ENCODE results near the gene GNG12. TPM values are rescaled to one million over a fixed set of nuclear protein-coding genes. Genes with fewer than 3 reads are reported as not detected.
A peak's percentile ranks its signal among the peaks of the same experiment; 100 is the strongest.
"Not testable (repeated sequence)": the region's sequence is repeated elsewhere in the genome, so short reads cannot be mapped to it uniquely, and the experiment has no call there.

The GNG12 gene
- total RNA-seq, 1 experiment from 2014 or later: 23.7 TPM

DNA sequence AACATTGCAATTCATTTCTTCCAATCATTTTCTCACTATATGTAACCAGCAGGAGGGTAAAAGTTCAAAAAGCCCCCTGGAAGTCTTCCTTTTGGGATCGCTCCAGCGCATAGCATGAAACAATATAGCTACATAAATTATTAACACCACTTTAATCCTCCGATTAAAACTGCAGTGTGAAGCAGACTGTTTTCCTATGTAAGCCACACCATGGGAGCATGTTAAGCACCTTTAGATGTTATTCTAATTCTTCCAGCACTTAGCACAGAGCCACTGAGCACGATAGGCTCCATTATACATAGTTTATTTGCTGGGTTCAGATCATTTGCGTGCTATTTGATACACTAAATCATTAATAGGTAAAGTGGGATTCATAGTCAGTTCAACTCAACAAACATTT is 166.6 kb downstream of the GNG12 start:
- no peaks in the 10 kb centered on the region for H3K9me3 Mint-ChIP-seq
- H3K36me3 Mint-ChIP-seq: no peaks in the 10 kb centered on the region
- H3K4me1 Mint-ChIP-seq: no peaks in the 10 kb centered on the region
- no peak overlapping the region for H3K4me3 Mint-ChIP-seq
- POLR2A ChIA-PET: no interaction called here
- no peak overlapping the region for H3K27ac Mint-ChIP-seq
- TF ChIP-seq NFE2L1 (CRISPR knock-in tag; IDR thresholded peaks at IDR 0.05) (no peak), NR2C2 (CRISPR knock-in tag; IDR thresholded peaks at IDR 0.05) (no peak), OVOL2 (CRISPR knock-in tag; IDR thresholded peaks at IDR 0.05; ENCODE audit: borderline replicate concordance) (no peak), ZNF281 (CRISPR knock-in tag; IDR thresholded peaks at IDR 0.05) (no peak), ESRRA (CRISPR knock-in tag; IDR thresholded peaks at IDR 0.05; ENCODE audit: borderline replicate concordance) (no peak), ZSCAN18 (CRISPR knock-in tag; IDR thresholded peaks at IDR 0.05) (no peak), SMAD3 (CRISPR knock-in tag; IDR thresholded peaks at IDR 0.05; ENCODE audit: borderline replicate concordance) (no peak), RELA (CRISPR knock-in tag; IDR thresholded peaks at IDR 0.05; ENCODE audit: borderline replicate concordance) (no peak), ZNF512 (CRISPR knock-in tag; IDR thresholded peaks at IDR 0.05; ENCODE audit: borderline replicate concordance) (no peak), MYBL2 (CRISPR knock-in tag; IDR thresholded peaks at IDR 0.05) (no peak)
- CTCF ChIA-PET: interaction anchor here (0.6 kb wide), 1 partner anchor 94 kb away, joined by 3 read pairs; no protein-coding TSS in a partner anchor
- no peak for ATAC-seq
- no peak for DNase-seq (ENCODE audit: low spot score)
- peaks cover 3% of the 10 kb centered on the region; the same call in 1 of the 2 replicates for H3K27me3 Mint-ChIP-seq (ENCODE audit: low read depth)

DNA sequence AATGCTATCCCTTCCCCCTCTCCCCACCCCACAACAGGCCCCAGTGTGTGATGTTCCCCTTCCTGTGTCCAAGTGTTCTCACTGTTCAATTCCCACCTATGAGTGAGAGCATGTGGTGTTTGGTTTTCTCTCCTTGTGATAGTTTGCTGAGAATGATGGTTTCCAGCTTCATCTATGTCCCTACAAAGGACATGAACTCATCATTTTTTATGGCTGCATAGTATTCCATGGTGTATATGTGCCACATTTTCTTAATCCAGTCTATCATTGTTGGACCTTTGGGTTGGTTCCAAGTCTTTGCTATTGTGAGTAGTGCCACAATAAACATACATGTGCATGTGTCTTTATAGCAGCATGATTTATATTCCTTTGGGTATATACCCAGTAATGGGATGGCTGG is 168.0 kb downstream of the GNG12 start:
- H3K27ac Mint-ChIP-seq; CTCF ChIA-PET; H3K4me1 Mint-ChIP-seq; H3K36me3 Mint-ChIP-seq; POLR2A ChIA-PET; H3K9me3 Mint-ChIP-seq; H3K27me3 Mint-ChIP-seq (ENCODE audit: low read depth); ATAC-seq; DNase-seq (ENCODE audit: low spot score); H3K4me3 Mint-ChIP-seq: not testable (repeated sequence)

DNA sequence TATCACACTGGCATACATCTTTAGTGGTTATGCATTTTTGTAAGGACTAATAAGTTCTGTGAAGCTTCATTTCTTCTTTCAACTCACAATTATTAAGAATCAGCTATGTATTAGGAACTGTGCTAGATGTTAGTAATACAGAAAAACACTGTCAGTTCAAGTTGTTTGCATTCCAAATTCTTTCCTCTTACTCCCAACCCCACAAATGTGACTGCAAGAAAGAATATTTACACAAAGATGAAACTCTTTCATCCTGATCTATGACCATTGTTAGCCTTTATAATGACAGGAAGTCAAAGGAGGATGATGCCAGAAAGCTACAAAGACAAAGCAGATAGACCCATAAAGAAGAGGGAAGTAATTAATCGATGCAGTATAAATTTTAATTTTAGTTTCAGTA is 169.2 kb downstream of the GNG12 start:
- no peak for DNase-seq (ENCODE audit: low spot score)
- H3K27me3 Mint-ChIP-seq (ENCODE audit: low read depth): no peaks in the 10 kb centered on the region
- CTCF ChIA-PET: interaction anchor here (0.6 kb wide), 1 partner anchor 97 kb away, joined by 3 read pairs; no protein-coding TSS in a partner anchor
- no peak overlapping the region for H3K27ac Mint-ChIP-seq
- ATAC-seq: no peak
- no peak overlapping the region for H3K4me3 Mint-ChIP-seq
- POLR2A ChIA-PET: no interaction called here
- no peaks in the 10 kb centered on the region for H3K36me3 Mint-ChIP-seq
- no peaks in the 10 kb centered on the region for H3K4me1 Mint-ChIP-seq
- H3K9me3 Mint-ChIP-seq: no peaks in the 10 kb centered on the region
- TF ChIP-seq GABPB1 (CRISPR knock-in tag; IDR thresholded peaks at IDR 0.05): peak; percentile 34; the same call in 1 of the 2 replicates
- no peak for TF ChIP-seq GTF2I (CRISPR knock-in tag; conservative IDR thresholded peaks at IDR 0.05)
- TF ChIP-seq, protein P1, sequence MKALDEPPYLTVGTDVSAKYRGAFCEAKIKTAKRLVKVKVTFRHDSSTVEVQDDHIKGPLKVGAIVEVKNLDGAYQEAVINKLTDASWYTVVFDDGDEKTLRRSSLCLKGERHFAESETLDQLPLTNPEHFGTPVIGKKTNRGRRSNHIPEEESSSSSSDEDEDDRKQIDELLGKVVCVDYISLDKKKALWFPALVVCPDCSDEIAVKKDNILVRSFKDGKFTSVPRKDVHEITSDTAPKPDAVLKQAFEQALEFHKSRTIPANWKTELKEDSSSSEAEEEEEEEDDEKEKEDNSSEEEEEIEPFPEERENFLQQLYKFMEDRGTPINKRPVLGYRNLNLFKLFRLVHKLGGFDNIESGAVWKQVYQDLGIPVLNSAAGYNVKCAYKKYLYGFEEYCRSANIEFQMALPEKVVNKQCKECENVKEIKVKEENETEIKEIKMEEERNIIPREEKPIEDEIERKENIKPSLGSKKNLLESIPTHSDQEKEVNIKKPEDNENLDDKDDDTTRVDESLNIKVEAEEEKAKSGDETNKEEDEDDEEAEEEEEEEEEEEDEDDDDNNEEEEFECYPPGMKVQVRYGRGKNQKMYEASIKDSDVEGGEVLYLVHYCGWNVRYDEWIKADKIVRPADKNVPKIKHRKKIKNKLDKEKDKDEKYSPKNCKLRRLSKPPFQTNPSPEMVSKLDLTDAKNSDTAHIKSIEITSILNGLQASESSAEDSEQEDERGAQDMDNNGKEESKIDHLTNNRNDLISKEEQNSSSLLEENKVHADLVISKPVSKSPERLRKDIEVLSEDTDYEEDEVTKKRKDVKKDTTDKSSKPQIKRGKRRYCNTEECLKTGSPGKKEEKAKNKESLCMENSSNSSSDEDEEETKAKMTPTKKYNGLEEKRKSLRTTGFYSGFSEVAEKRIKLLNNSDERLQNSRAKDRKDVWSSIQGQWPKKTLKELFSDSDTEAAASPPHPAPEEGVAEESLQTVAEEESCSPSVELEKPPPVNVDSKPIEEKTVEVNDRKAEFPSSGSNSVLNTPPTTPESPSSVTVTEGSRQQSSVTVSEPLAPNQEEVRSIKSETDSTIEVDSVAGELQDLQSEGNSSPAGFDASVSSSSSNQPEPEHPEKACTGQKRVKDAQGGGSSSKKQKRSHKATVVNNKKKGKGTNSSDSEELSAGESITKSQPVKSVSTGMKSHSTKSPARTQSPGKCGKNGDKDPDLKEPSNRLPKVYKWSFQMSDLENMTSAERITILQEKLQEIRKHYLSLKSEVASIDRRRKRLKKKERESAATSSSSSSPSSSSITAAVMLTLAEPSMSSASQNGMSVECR (CRISPR knock-in tag; IDR thresholded peaks at IDR 0.05; ENCODE audit: borderline replicate concordance): no peak
